IMR-90 (cell line): ENCODE data around the gene RIPK3. TPM values are rescaled to one million over a fixed set of nuclear protein-coding genes. Genes with fewer than 3 reads are reported as not detected.

Source experiments
- ATAC-seq: fragments of 200-7000 bp; cut with Tn5 transposase; 2 replicates; pipeline ENCODE4 v1.9.1; 2020; ENCODE audit warnings: low read depth, mild to moderate bottlenecking, moderate library complexity
- BruUV-seq: library from RNA; stranded (reverse); fragments of 400-500 nt; replicated peaks from 2 replicates; lab custom pipeline; 2021; lab: Mats Ljungman, UMichigan
- CTCF ChIA-PET: fragments of 300-600 bp; formaldehyde crosslinking; extraction: SDS; loops from one replicate; lab custom pipeline; 2021; ENCODE audit warnings: antibody characterized with exemption; lab: Yijun Ruan, JAX
- POLR2A ChIA-PET: fragments of 300-600 bp; sonication (Branson Sonifier 250); formaldehyde crosslinking; loops from one replicate; lab custom pipeline; 2022; ENCODE audit warnings: antibody characterized with exemption; ENCODE audit not compliant: unreplicated experiment; lab: Charles Lee
- DNase-seq: peaks from one replicate; pipeline ENCODE4 v3.0.0; 2013
- H2AFZ ChIP-seq: replicated peaks from 2 replicates; pipeline ENCODE3; 2013; ENCODE audit warnings: low read length, mild to moderate bottlenecking; ENCODE audit not compliant: poor library complexity
- H2AK5ac ChIP-seq: 2 replicates; pipeline ENCODE4 v1.6.1; 2013; ENCODE audit warnings: low read depth, low read length, inconsistent platforms
- H2AK9ac ChIP-seq: replicated peaks from 2 replicates; pipeline ENCODE3; 2013; ENCODE audit warnings: mild to moderate bottlenecking, low read depth, low read length, moderate library complexity; ENCODE audit not compliant: poor library complexity
- H2BK120ac ChIP-seq: 2 replicates; pipeline ENCODE4 v1.6.1; 2013; ENCODE audit warnings: low read depth, low read length, inconsistent platforms
- H2BK15ac ChIP-seq: 3 replicates; pipeline ENCODE4 v1.6.1; 2013; ENCODE audit warnings: low read depth, low read length, inconsistent platforms
- H2BK20ac ChIP-seq: 2 replicates; pipeline ENCODE4 v1.6.1; 2013; ENCODE audit warnings: low read depth, mild to moderate bottlenecking, inconsistent platforms, low read length, moderate library complexity
- H2BK5ac ChIP-seq: 2 replicates; pipeline ENCODE4 v1.6.1; 2013; ENCODE audit warnings: mild to moderate bottlenecking, low read depth, low read length, inconsistent platforms; ENCODE audit not compliant: poor library complexity, severe bottlenecking
- H3K14ac ChIP-seq: replicated peaks from 2 replicates; pipeline ENCODE4 v1.6.1; 2013; ENCODE audit warnings: low read depth, low read length, inconsistent platforms
- H3K18ac ChIP-seq: 2 replicates; pipeline ENCODE4 v1.6.1; 2013; ENCODE audit warnings: low read depth, low read length, control low read depth
- H3K23ac ChIP-seq: 2 replicates; pipeline ENCODE4 v1.6.1; 2013; ENCODE audit warnings: low read depth, low read length, inconsistent platforms
- H3K27ac ChIP-seq: 2 replicates; pipeline ENCODE4 v1.5.1; 2013; ENCODE audit warnings: mild to moderate bottlenecking, control low read depth, low read length; ENCODE audit not compliant: insufficient read depth
- H3K27me3 ChIP-seq: 2 replicates; pipeline ENCODE4 v1.6.1; 2013; ENCODE audit warnings: low read length; ENCODE audit not compliant: control insufficient read depth, insufficient read depth
- H3K36me3 ChIP-seq: 2 replicates; pipeline ENCODE4 v1.6.1; 2013; ENCODE audit warnings: low read length, mixed read lengths; ENCODE audit not compliant: control insufficient read depth, insufficient read depth
- H3K4ac ChIP-seq: 2 replicates; pipeline ENCODE4 v1.6.1; 2013; ENCODE audit warnings: low read depth, low read length, inconsistent platforms
- H3K4me1 ChIP-seq: 2 replicates; pipeline ENCODE4 v1.6.1; 2013; ENCODE audit warnings: low read length, mixed read lengths; ENCODE audit not compliant: control insufficient read depth, insufficient read depth
- H3K4me2 ChIP-seq: 2 replicates; pipeline ENCODE4 v1.6.1; 2013; ENCODE audit warnings: low read depth, mild to moderate bottlenecking, control low read depth, low read length, moderate library complexity
- H3K4me3 ChIP-seq: 2 replicates; pipeline ENCODE4 v1.5.1; 2013; ENCODE audit warnings: low read depth, mild to moderate bottlenecking, control low read depth, low read length, moderate library complexity; ENCODE audit not compliant: insufficient read depth
- H3K56ac ChIP-seq: 2 replicates; pipeline ENCODE4 v1.6.1; 2013; ENCODE audit warnings: low read length, inconsistent platforms; ENCODE audit not compliant: insufficient read depth; ENCODE audit errors: extremely low read depth
- H3K79me1 ChIP-seq, 2 experiments: 2 replicates each; pipeline ENCODE4 v1.6.1; 2013; ENCODE audit warnings: low read length in 2 of 2, inconsistent platforms in 1 of 2, low read depth in 1 of 2
- H3K9ac ChIP-seq: 2 replicates; pipeline ENCODE4 v1.6.1; 2013; ENCODE audit warnings: low read depth, low read length, control low read depth
- H3K9me1 ChIP-seq: 2 replicates; pipeline ENCODE4 v1.6.1; 2013; ENCODE audit warnings: low read length, inconsistent platforms; ENCODE audit not compliant: insufficient read depth
- H3K9me3 ChIP-seq: 2 replicates; pipeline ENCODE4 v1.6.1; 2013; ENCODE audit warnings: low read length; ENCODE audit not compliant: control insufficient read depth, insufficient read depth
- H4K20me1 ChIP-seq: 2 replicates; pipeline ENCODE4 v1.6.1; 2013; ENCODE audit warnings: low read length, inconsistent platforms; ENCODE audit not compliant: insufficient read depth
- H4K5ac ChIP-seq: 2 replicates; pipeline ENCODE4 v1.6.1; 2013; ENCODE audit warnings: mild to moderate bottlenecking, low read depth, low read length, control low read depth
- H4K8ac ChIP-seq, 2 experiments: 2 replicates each; pipeline ENCODE4 v1.6.1; 2013; ENCODE audit warnings: low read depth in 2 of 2, low read length in 2 of 2, control low read depth in 1 of 2, inconsistent platforms in 1 of 2
- H4K91ac ChIP-seq: 2 replicates; pipeline ENCODE4 v1.6.1; 2013; ENCODE audit warnings: low read depth, low read length, inconsistent platforms; ENCODE audit not compliant: insufficient read depth
- BHLHE40 ChIP-seq: fragments of 150-350 bp; IDR thresholded peaks from 2 replicates; pipeline ENCODE4 v1.6.1; 2016; ENCODE audit warnings: mild to moderate bottlenecking, low read depth, low read length
- CEBPB ChIP-seq: IDR thresholded peaks from 2 replicates; pipeline ENCODE4 v1.6.1; 2012; ENCODE audit warnings: low read depth, low read length, improper control_type of control experiment
- CHD1 ChIP-seq: IDR thresholded peaks from 2 replicates; pipeline ENCODE4 v1.6.1; 2012; ENCODE audit warnings: low read depth, low read length, improper control_type of control experiment
- FOS ChIP-seq: fragments of 150-350 bp; IDR thresholded peaks from 2 replicates; pipeline ENCODE4 v1.6.1; 2016; ENCODE audit warnings: low read depth, low read length
- MAFK ChIP-seq: IDR thresholded peaks from 2 replicates; pipeline ENCODE4 v1.6.1; 2012; ENCODE audit warnings: low read depth, low read length, improper control_type of control experiment
- MAZ ChIP-seq: IDR thresholded peaks from 2 replicates; pipeline ENCODE4 v1.6.1; 2012; ENCODE audit warnings: low read depth, mild to moderate bottlenecking, low read length, improper control_type of control experiment, moderate library complexity, borderline replicate concordance
- MXI1 ChIP-seq: IDR thresholded peaks from 2 replicates; pipeline ENCODE4 v1.6.1; 2012; ENCODE audit warnings: low read depth, mild to moderate bottlenecking, low read length, moderate library complexity, borderline replicate concordance
- NFE2L2 ChIP-seq: fragments of 150-350 bp; IDR thresholded peaks from 2 replicates; pipeline ENCODE4 v1.6.1; 2016; ENCODE audit warnings: low read depth, mild to moderate bottlenecking, low read length
- POLR2A ChIP-seq: IDR thresholded peaks from 2 replicates; pipeline ENCODE4 v1.6.1; 2012; ENCODE audit warnings: mild to moderate bottlenecking, low read depth, low read length
- RAD21 ChIP-seq: IDR thresholded peaks from 2 replicates; pipeline ENCODE4 v1.6.1; 2012; ENCODE audit warnings: low read length, improper control_type of control experiment
- RCOR1 ChIP-seq: IDR thresholded peaks from 2 replicates; pipeline ENCODE4 v1.6.1; 2012; ENCODE audit warnings: mild to moderate bottlenecking, low read length, improper control_type of control experiment; ENCODE audit not compliant: insufficient replicate concordance
- RFX5 ChIP-seq: IDR thresholded peaks from 2 replicates; pipeline ENCODE4 v1.8.0; 2012; ENCODE audit warnings: low read depth, mild to moderate bottlenecking, low read length, moderate library complexity
- USF2 ChIP-seq: fragments of 150-350 bp; IDR thresholded peaks from 2 replicates; pipeline ENCODE4 v1.6.1; 2017; ENCODE audit warnings: mild to moderate bottlenecking, antibody characterized with exemption, low read length, low read depth
- WGBS, 2 experiments: methylation state at CpG; one replicate each; pipeline versions ENCODE4 v1.1.5 to v1.1.7; 2013; ENCODE audit warnings: missing lambda C conversion rate in 2 of 2; ENCODE audit not compliant: insufficient read length in 1 of 2; ENCODE audit errors: extremely low coverage in 2 of 2; 5-methylcytosine and 5-hydroxymethylcytosine counted together
- dilution Hi-C: fragments of 300-500 bp; cut with HindIII; formaldehyde crosslinking; loops from one replicate; pipeline ENCODE4 v1.14.3; 2018; ENCODE audit warnings: low sequenced_read_pairs; ENCODE audit not compliant: unreplicated experiment
- in situ Hi-C: fragments of 300-500 bp; cut with MboI; formaldehyde crosslinking; loops from 3 replicates; pipeline ENCODE4 v1.14.3; 2019; ENCODE audit warnings: low sequenced_read_pairs, inconsistent platforms, mixed read lengths
- intact Hi-C: fragments of 100-400 bp; cut with micrococcal nuclease; formaldehyde crosslinking; loops from 2 replicates; pipeline ENCODE4 v1.10.0; 2022
- polyA plus RNA-seq, 3 experiments: library from polyadenylated mRNA; depleted of rRNA; stranded (reverse); fragments of >200 nt; gene quantifications; 2 replicates each; pipeline ENCODE4 v1.2.3, GENCODE V29; 2012; ENCODE audit warnings: low replicate concordance in 1 of 3
- total RNA-seq: library from RNA; depleted of rRNA; stranded (reverse); fragments of >200 nt; gene quantifications from 2 replicates; pipeline ENCODE4 v1.2.3, GENCODE V29; 2012
- TF ChIP-seq, protein P1 (sequence below): fragments of 150-350 bp; IDR thresholded peaks from 2 replicates; pipeline ENCODE4 v1.6.1; 2016; ENCODE audit warnings: low read depth, mild to moderate bottlenecking, low read length, moderate library complexity, borderline replicate concordance
- TF ChIP-seq, protein P2 (sequence below): conservative IDR thresholded peaks from 2 replicates; pipeline ENCODE4 v1.5.1; 2012; ENCODE audit warnings: mild to moderate bottlenecking, low read depth, low read length, improper control_type of control experiment

RIPK3 gene
- total and polyA plus RNA-seq, 2 of the 4 experiments (the other 2 are of a cell fraction): 0.09 TPM; not detected in 1

- H3K9me3 ChIP-seq: no peaks in the 10 kb centered on the region
- H3K79me1 ChIP-seq: peaks cover 0 to 3% of the 10 kb centered on the region in 2 experiments; a peak in 1 of 4 replicates
- peaks cover 5% of the 10 kb centered on the region for H3K9me1 ChIP-seq
- no peaks in the 10 kb centered on the region for H3K27me3 ChIP-seq
- no peak overlapping the region for H3K9ac ChIP-seq
- BruUV-seq: no TSS peak
- H2BK20ac ChIP-seq: no peak overlapping the region
- dilution Hi-C loops: no loop called here
- no peak overlapping the region for H4K8ac ChIP-seq
- 100% methylated on average over 1 of the region's 2 CpGs; no CpG with 5 or more reads in 1 of the 2 experiments for WGBS, 2 experiments
- in situ Hi-C loops: no loop called here
- no peak overlapping the region for H2AK9ac ChIP-seq
- no peak overlapping the region for H4K5ac ChIP-seq
- H3K4ac ChIP-seq: no peak overlapping the region
- H4K91ac ChIP-seq: no peak overlapping the region
- no peak overlapping the region for H3K56ac ChIP-seq
- H3K27ac ChIP-seq: no peak overlapping the region
- H2AK5ac ChIP-seq: no peak overlapping the region
- 0 out of 2 replicates have a peak, but pooled peaks cover 3% of the 10 kb centered on the region for H4K20me1 ChIP-seq
- H2AFZ ChIP-seq: no peak overlapping the region
- no peak overlapping the region for H2BK120ac ChIP-seq
- DNase-seq (no peak), ATAC-seq (no peak)
- peaks cover 56% of the 10 kb centered on the region for H3K36me3 ChIP-seq
- H3K4me3 ChIP-seq: no peak overlapping the region
- H3K23ac ChIP-seq: no peak overlapping the region
- H2BK15ac ChIP-seq: no peak overlapping the region
- intact Hi-C loops: no loop called here
- TF ChIP-seq FOS (no peak), RCOR1 (no peak), MAFK (no peak), MXI1 (no peak), BHLHE40 (no peak), RFX5 (no peak), NFE2L2 (no peak), RAD21 (no peak), MAZ (no peak), CEBPB (no peak), POLR2A (no peak), CHD1 (no peak), USF2 (no peak)
- TF ChIP-seq, protein P1, sequence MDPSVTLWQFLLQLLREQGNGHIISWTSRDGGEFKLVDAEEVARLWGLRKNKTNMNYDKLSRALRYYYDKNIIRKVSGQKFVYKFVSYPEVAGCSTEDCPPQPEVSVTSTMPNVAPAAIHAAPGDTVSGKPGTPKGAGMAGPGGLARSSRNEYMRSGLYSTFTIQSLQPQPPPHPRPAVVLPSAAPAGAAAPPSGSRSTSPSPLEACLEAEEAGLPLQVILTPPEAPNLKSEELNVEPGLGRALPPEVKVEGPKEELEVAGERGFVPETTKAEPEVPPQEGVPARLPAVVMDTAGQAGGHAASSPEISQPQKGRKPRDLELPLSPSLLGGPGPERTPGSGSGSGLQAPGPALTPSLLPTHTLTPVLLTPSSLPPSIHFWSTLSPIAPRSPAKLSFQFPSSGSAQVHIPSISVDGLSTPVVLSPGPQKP: no peak
- TF ChIP-seq, protein P2, sequence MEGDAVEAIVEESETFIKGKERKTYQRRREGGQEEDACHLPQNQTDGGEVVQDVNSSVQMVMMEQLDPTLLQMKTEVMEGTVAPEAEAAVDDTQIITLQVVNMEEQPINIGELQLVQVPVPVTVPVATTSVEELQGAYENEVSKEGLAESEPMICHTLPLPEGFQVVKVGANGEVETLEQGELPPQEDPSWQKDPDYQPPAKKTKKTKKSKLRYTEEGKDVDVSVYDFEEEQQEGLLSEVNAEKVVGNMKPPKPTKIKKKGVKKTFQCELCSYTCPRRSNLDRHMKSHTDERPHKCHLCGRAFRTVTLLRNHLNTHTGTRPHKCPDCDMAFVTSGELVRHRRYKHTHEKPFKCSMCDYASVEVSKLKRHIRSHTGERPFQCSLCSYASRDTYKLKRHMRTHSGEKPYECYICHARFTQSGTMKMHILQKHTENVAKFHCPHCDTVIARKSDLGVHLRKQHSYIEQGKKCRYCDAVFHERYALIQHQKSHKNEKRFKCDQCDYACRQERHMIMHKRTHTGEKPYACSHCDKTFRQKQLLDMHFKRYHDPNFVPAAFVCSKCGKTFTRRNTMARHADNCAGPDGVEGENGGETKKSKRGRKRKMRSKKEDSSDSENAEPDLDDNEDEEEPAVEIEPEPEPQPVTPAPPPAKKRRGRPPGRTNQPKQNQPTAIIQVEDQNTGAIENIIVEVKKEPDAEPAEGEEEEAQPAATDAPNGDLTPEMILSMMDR: no peak
- no peak overlapping the region for H3K4me2 ChIP-seq
- no peak overlapping the region for H3K14ac ChIP-seq
- H2BK5ac ChIP-seq: no peak overlapping the region
- H3K18ac ChIP-seq: no peak overlapping the region
- CTCF ChIA-PET: no interaction called here
- H3K4me1 ChIP-seq: no peaks in the 10 kb centered on the region
- POLR2A ChIA-PET: no interaction called here
Measured at GRCh38 chr14:24377657-24378056, 37.9 kb upstream of the RIPK3 start.
